Neural progenitor cell (in vitro differentiated cells): Measurements from ENCODE around the gene PLVAP. TPM values are rescaled to one million over a fixed set of nuclear protein-coding genes. Genes with fewer than 3 reads are reported as not detected.

Experiments
- DNase-seq: peaks from one replicate; pipeline ENCODE4 v3.0.0-alpha.2; 2016; ENCODE audit warnings: low spot score
- H2AFZ ChIP-seq: fragments of 200-600 bp; sonication (generic); replicated peaks from 2 replicates; pipeline ENCODE4 v1.6.1; 2016; ENCODE audit warnings: antibody characterized with exemption
- H3F3A ChIP-seq: fragments of 200-600 bp; sonication (generic); 2 replicates; pipeline ENCODE4 v1.6.1; 2016; ENCODE audit warnings: antibody characterized with exemption, low read depth
- H3K27ac ChIP-seq: fragments of 200-600 bp; sonication (generic); 2 replicates; pipeline ENCODE4 v1.5.1; 2016; ENCODE audit warnings: mild to moderate bottlenecking
- H3K27me3 ChIP-seq: fragments of 200-600 bp; sonication (generic); 2 replicates; pipeline ENCODE4 v1.6.1; 2016; ENCODE audit warnings: mild to moderate bottlenecking, moderate library complexity
- H3K36me3 ChIP-seq: fragments of 200-600 bp; sonication (generic); 2 replicates; pipeline ENCODE4 v1.5.1; 2016
- H3K4me1 ChIP-seq: fragments of 200-600 bp; sonication (generic); 2 replicates; pipeline ENCODE4 v1.6.1; 2016; ENCODE audit warnings: mixed run types
- H3K4me2 ChIP-seq: fragments of 200-600 bp; sonication (generic); 2 replicates; pipeline ENCODE4 v1.6.1; 2016
- H3K4me3 ChIP-seq: fragments of 200-600 bp; sonication (generic); 2 replicates; pipeline ENCODE4 v1.5.1; 2016
- H3K79me2 ChIP-seq: fragments of 200-600 bp; sonication (generic); 2 replicates; pipeline ENCODE4 v1.6.1; 2016; ENCODE audit warnings: low read depth
- H3K9ac ChIP-seq: fragments of 200-600 bp; sonication (generic); 2 replicates; pipeline ENCODE4 v1.6.1; 2016
- H3K9me3 ChIP-seq: fragments of 200-600 bp; sonication (generic); 2 replicates; pipeline ENCODE4 v1.5.1; 2016; ENCODE audit warnings: low read depth
- H4K20me1 ChIP-seq: fragments of 200-600 bp; sonication (generic); 2 replicates; pipeline ENCODE4 v1.6.1; 2016; ENCODE audit warnings: low read depth
- H3K27ac Mint-ChIP-seq: 3 replicates; pipeline ENCODE4 v1.8.0; 2021; ENCODE audit warnings: mixed read lengths
- H3K27me3 Mint-ChIP-seq: 2 replicates; pipeline ENCODE4 v1.8.0; 2022; ENCODE audit warnings: low read depth, mild to moderate bottlenecking, inconsistent platforms, moderate library complexity, mixed read lengths; ENCODE audit not compliant: insufficient read depth
- H3K36me3 Mint-ChIP-seq: 3 replicates; pipeline ENCODE4 v1.8.0; 2021; ENCODE audit warnings: mixed read lengths
- H3K4me1 Mint-ChIP-seq: 3 replicates; pipeline ENCODE4 v1.8.0; 2021; ENCODE audit warnings: mixed read lengths
- H3K4me3 Mint-ChIP-seq: 3 replicates; pipeline ENCODE4 v1.8.0; 2021; ENCODE audit warnings: mild to moderate bottlenecking, moderate library complexity, mixed read lengths
- H3K9me3 Mint-ChIP-seq: 3 replicates; pipeline ENCODE4 v1.8.0; 2020; ENCODE audit warnings: mixed read lengths
- CTCF ChIP-seq: fragments of 200-600 bp; sonication (generic); IDR thresholded peaks from 2 replicates; pipeline ENCODE4 v1.5.1; 2017; ENCODE audit warnings: antibody characterized with exemption, mild to moderate bottlenecking
- EZH2 ChIP-seq: fragments of 200-600 bp; sonication (generic); IDR thresholded peaks from 2 replicates; pipeline ENCODE4 v1.6.1; 2017; ENCODE audit warnings: antibody characterized with exemption, mild to moderate bottlenecking, moderate library complexity
- EZH2phosphoT487 ChIP-seq: fragments of 200-600 bp; sonication (generic); IDR thresholded peaks from 2 replicates; pipeline ENCODE4 v1.6.1; 2017; ENCODE audit warnings: antibody characterized with exemption
- total RNA-seq: library from RNA; depleted of rRNA; stranded (reverse); fragments of >200 nt; gene quantifications from 2 replicates; pipeline ENCODE4 v1.2.3, GENCODE V29; 2015; ENCODE audit warnings: low replicate concordance

The PLVAP gene
- total RNA-seq, 1 donor from 2014 or later: 0.11 TPM

- no peak for TF ChIP-seq CTCF
- no peak for TF ChIP-seq EZH2phosphoT487
- TF ChIP-seq EZH2: no peak
- H3K4me3 Mint-ChIP-seq: peak overlapping the region; percentile 91
- no peak overlapping the region for H3K4me3 ChIP-seq
- no peaks in the 10 kb centered on the region for H3K36me3 ChIP-seq
- H3K27ac ChIP-seq: no peak overlapping the region
- H2AFZ ChIP-seq: no peak overlapping the region
- no peaks in the 10 kb centered on the region for H3K9me3 Mint-ChIP-seq
- H3K9ac ChIP-seq: no peak overlapping the region
- no peak for DNase-seq
- H3K27me3 Mint-ChIP-seq: peaks cover 7% of the 10 kb centered on the region
- H3K79me2 ChIP-seq: peaks cover 11% of the 10 kb centered on the region
- no peaks in the 10 kb centered on the region for H4K20me1 ChIP-seq
- H3K27me3 ChIP-seq: no peaks in the 10 kb centered on the region
- H3K4me1 Mint-ChIP-seq: peaks cover 32% of the 10 kb centered on the region
- H3K4me1 ChIP-seq: peaks cover 6% of the 10 kb centered on the region
- peaks cover 42% of the 10 kb centered on the region for H3F3A ChIP-seq
- H3K36me3 Mint-ChIP-seq: peaks cover 6% of the 10 kb centered on the region
- no peaks in the 10 kb centered on the region for H3K9me3 ChIP-seq
- no peak overlapping the region for H3K27ac Mint-ChIP-seq
- peak overlapping the region; percentile 67 for H3K4me2 ChIP-seq
These were observed 73.2 kb downstream of the PLVAP start for GRCh38 chr19:17303940-17304267.

GRCh38 chr19:17303167-17303939 is 73.8 kb downstream of the PLVAP start, which contains the start of gene ABHD8:
ABHD8 (minus strand) TSS chr19:17303425; CDS start chr19:17301616, 1,809 bp downstream.
- H3K27ac Mint-ChIP-seq: no peak within 1 kb of the TSS
- no peak within 1 kb of the TSS for H3K9ac ChIP-seq
- no peaks in the 10 kb centered on the region for H3K36me3 ChIP-seq

GRCh38 chr19:17302391-17303166 is 74.6 kb downstream of the PLVAP start:
- no peaks in the 10 kb centered on the region for H3K27me3 ChIP-seq
- peak overlapping the region; percentile 90 for H3K4me2 ChIP-seq
- H3K4me1 ChIP-seq: peaks cover 6% of the 10 kb centered on the region
- TF ChIP-seq CTCF (no peak), EZH2phosphoT487 (no peak), EZH2 (no peak)
- no peaks in the 10 kb centered on the region for H3K9me3 ChIP-seq
- no peaks in the 10 kb centered on the region for H4K20me1 ChIP-seq
- H3K79me2 ChIP-seq: peaks cover 11% of the 10 kb centered on the region
- peaks cover 12% of the 10 kb centered on the region for H3K36me3 Mint-ChIP-seq
- no peak overlapping the region for H3K27ac Mint-ChIP-seq
- peaks cover 5% of the 10 kb centered on the region for H3K27me3 Mint-ChIP-seq
- no peaks in the 10 kb centered on the region for H3K36me3 ChIP-seq
- no peak overlapping the region for H3K27ac ChIP-seq
- peak overlapping the region; percentile 91 for H3K4me3 Mint-ChIP-seq
- peaks cover 27% of the 10 kb centered on the region for H3K4me1 Mint-ChIP-seq
- H3K4me3 ChIP-seq: peak overlapping the region; percentile 67
- H3K9ac ChIP-seq: no peak overlapping the region
- DNase-seq: peak; percentile 42
- peaks cover 4% of the 10 kb centered on the region for H3K9me3 Mint-ChIP-seq
- H3F3A ChIP-seq: peaks cover 30% of the 10 kb centered on the region
- peak overlapping the region; percentile 77 for H2AFZ ChIP-seq

More at GRCh38 chr19:17303167-17303939, 73.8 kb downstream of the PLVAP start, which contains the start of gene ABHD8:
- Mint-ChIP-seq H3K4me3 (peak within 1 kb of the TSS; percentile 91), H3K9me3 (peaks cover 1% of the 10 kb centered on the region), H3K36me3 (peaks cover 9% of the 10 kb centered on the region), H3K27me3 (peaks cover 7% of the 10 kb centered on the region), H3K4me1 (peaks cover 32% of the 10 kb centered on the region)
- Histone ChIP-seq H3K4me3 (peak within 1 kb of the TSS; percentile 67), H3K79me2 (peaks cover 11% of the 10 kb centered on the region), H3K27ac (no peak within 1 kb of the TSS), H3K4me1 (peaks cover 6% of the 10 kb centered on the region), H2AFZ (peak within 1 kb of the TSS; percentile 77), H3K9me3 (no peaks in the 10 kb centered on the region), H3F3A (peaks cover 38% of the 10 kb centered on the region), H3K27me3 (no peaks in the 10 kb centered on the region), H4K20me1 (no peaks in the 10 kb centered on the region), H3K4me2 (peak within 1 kb of the TSS; percentile 90)
- DNase-seq: peak; percentile 99
- TF ChIP-seq CTCF: peak; percentile 72
- no peak for TF ChIP-seq EZH2phosphoT487

Other genes with a start within 250 kb of the PLVAP start
- gene USE1, start 162.0 kb downstream of the PLVAP start, total RNA-seq: 12.1 and 13.6 TPM in 2 replicates
- 4.6 and 7.7 TPM in 2 replicates for gene OCEL1, start 151.1 kb downstream of the PLVAP start, total RNA-seq
- gene NR2F6, start 131.4 kb downstream of the PLVAP start, total RNA-seq: 14.3 and 67.0 TPM in 2 replicates
- 0.28 and 1.1 TPM in 2 replicates for gene USHBP1, start 112.6 kb downstream of the PLVAP start, total RNA-seq
- 89.8 and 107 TPM in 2 replicates for gene BABAM1, start 109.9 kb downstream of the PLVAP start, total RNA-seq
- 2.3 and 3.3 TPM in 2 replicates for gene ANKLE1, start 95.4 kb downstream of the PLVAP start, total RNA-seq
- gene ABHD8, start 73.9 kb downstream of the PLVAP start, total RNA-seq: 4.6 and 13.3 TPM in 2 replicates
- 25.9 and 38.8 TPM in 2 replicates for gene MRPL34, start 71.5 kb downstream of the PLVAP start, total RNA-seq
- 21.9 and 27.7 TPM in 2 replicates for gene DDA1, start 67.8 kb downstream of the PLVAP start, total RNA-seq
- 11.4 and 25.0 TPM in 2 replicates for gene ANO8, start 42.5 kb downstream of the PLVAP start, total RNA-seq
- 13.2 and 47.6 TPM in 2 replicates for gene GTPBP3, start 39.8 kb downstream of the PLVAP start, total RNA-seq
- 0.56 and 1.1 TPM in 2 replicates for gene CCDC194, start 16.9 kb upstream of the PLVAP start, total RNA-seq
- gene BST2, start 28.3 kb upstream of the PLVAP start, total RNA-seq: 44.8 and 65.5 TPM in 2 replicates
- 33.2 and 88.6 TPM in 2 replicates for gene MVB12A, start 42.7 kb upstream of the PLVAP start, total RNA-seq
- gene TMEM221, start 71.3 kb upstream of the PLVAP start, total RNA-seq: 0.17 and 2.2 TPM in 2 replicates
- not detected in 2 replicates for gene NXNL1, start 83.6 kb upstream of the PLVAP start, total RNA-seq
- gene SLC27A1, start 93.2 kb upstream of the PLVAP start, total RNA-seq: 13.9 and 22.4 TPM in 2 replicates
- 22.8 and 86.0 TPM in 2 replicates for gene PGLS, start 134.3 kb upstream of the PLVAP start, total RNA-seq
- gene COLGALT1, start 178.3 kb upstream of the PLVAP start, total RNA-seq: 38.4 and 60.3 TPM in 2 replicates